Measurements from ENCODE around the gene RUNX1. TPM values are rescaled to one million over a fixed set of nuclear protein-coding genes. Genes with fewer than 3 reads are reported as not detected.

RUNX1 gene
- total and polyA plus RNA-seq, 2 of the 13 experiments (the other 11 are each of a cell fraction or from before 2014, with no cell fraction given), result 5.4 to 6.4 TPM

- TF ChIP-seq AHDC1 (CRISPR knock-in tag; IDR thresholded peaks at IDR 0.05; ENCODE audit: borderline replicate concordance) (peak; percentile 50; the same call in 1 of the 2 replicates), RARA (CRISPR knock-in tag; IDR thresholded peaks at IDR 0.05) (peak; percentile 63), CBX5 (CRISPR knock-in tag; IDR thresholded peaks at IDR 0.05; ENCODE audit: borderline replicate concordance) (peak; percentile 47; the same call in 1 of the 2 replicates), ARID5B (CRISPR knock-in tag; IDR thresholded peaks at IDR 0.05) (peak; percentile 92), E2F2 (CRISPR knock-in tag; IDR thresholded peaks at IDR 0.05; ENCODE audit: borderline replicate concordance) (no peak), ISL2 (CRISPR knock-in tag; IDR thresholded peaks at IDR 0.05) (peak; percentile 87), NONO (IDR thresholded peaks at IDR 0.05) (no peak), NONO (CRISPR knock-in tag; conservative IDR thresholded peaks at IDR 0.05) (peak; percentile 60; the same call in 1 of the 2 replicates), ZNF609 (CRISPR knock-in tag; IDR thresholded peaks at IDR 0.05; ENCODE audit: borderline replicate concordance) (peak; percentile 88), SMC3 (IDR thresholded peaks at IDR 0.05; ENCODE audit: low read length) (0 out of 2 replicates have a peak, but pooled peaks have one; percentile 26), SALL2 (CRISPR knock-in tag; IDR thresholded peaks at IDR 0.05) (no peak), SNRNP70 (IDR thresholded peaks at IDR 0.05; ENCODE audit: low read depth, low read length) (no peak), RXRB (CRISPR knock-in tag; IDR thresholded peaks at IDR 0.05; ENCODE audit: borderline replicate concordance) (peak; percentile 51; the same call in 1 of the 2 replicates)
Measured at GRCh38 chr21:34908419-34909055, 140.6 kb downstream of the RUNX1 start (continued).

All from HepG2 (cell line).